Naive thymus-derived CD8-positive, alpha-beta T cell (primary cell): ENCODE data around the gene TPSAB1. TPM values are rescaled to one million over a fixed set of nuclear protein-coding genes. Genes with fewer than 3 reads are reported as not detected.
"Not testable (repeated sequence)": the region's sequence is repeated elsewhere in the genome, so short reads cannot be mapped to it uniquely, and the experiment has no call there.

Experiments
- ATAC-seq, 2 donors: fragments of 150-1000 bp; cut with Tn5 transposase in 1 of 2; sonication (Bioruptor Pico), chemical (Tn5 transposase) in 1 of 2; 1 replicate in 1 of 2; 2 replicates in 1 of 2; pipeline ENCODE4 v1.10.0; 2021; ENCODE audit warnings: mild to moderate bottlenecking in 2 of 2, moderate library complexity in 2 of 2
- POLR2A ChIA-PET: fragments of 350-600 bp; sonication (Branson Sonifier 250); formaldehyde crosslinking; loops from one replicate; lab custom pipeline; 2021; ENCODE audit warnings: antibody characterized with exemption; lab: Charles Lee
- DNase-seq, 10 donors: peaks; one replicate each; pipeline versions ENCODE4 v3.0.0 to v3.0.0-alpha.2; 2020 to 2022
- H3K27ac Mint-ChIP-seq, 10 donors: one replicate each; pipeline ENCODE4 v1.8.0; 2020 to 2022; ENCODE audit warnings: mild to moderate bottlenecking in 10 of 10, mixed read lengths in 10 of 10, moderate library complexity in 4 of 10, inconsistent platforms in 1 of 10
- H3K27me3 Mint-ChIP-seq, 5 donors: one replicate each; pipeline ENCODE4 v1.8.0; 2021 to 2022; ENCODE audit warnings: mixed read lengths in 5 of 5
- H3K36me3 Mint-ChIP-seq, 3 donors: one replicate each; pipeline ENCODE4 v1.8.0; 2020 to 2022; ENCODE audit warnings: mixed read lengths in 3 of 3, mild to moderate bottlenecking in 2 of 3, inconsistent platforms in 1 of 3
- H3K4me1 Mint-ChIP-seq, 4 donors: one replicate each; pipeline ENCODE4 v1.8.0; 2021 to 2022; ENCODE audit warnings: mixed read lengths in 4 of 4
- H3K4me3 Mint-ChIP-seq, 10 donors: one replicate each; pipeline ENCODE4 v1.8.0; 2020 to 2022; ENCODE audit warnings: mild to moderate bottlenecking in 10 of 10, mixed read lengths in 10 of 10, moderate library complexity in 6 of 10, inconsistent platforms in 1 of 10
- H3K9me3 Mint-ChIP-seq, 9 donors: one replicate each; pipeline ENCODE4 v1.8.0; 2020 to 2022; ENCODE audit warnings: mixed read lengths in 9 of 9, mild to moderate bottlenecking in 3 of 9, inconsistent platforms in 1 of 9, moderate library complexity in 1 of 9
- polyA plus RNA-seq, 3 donors: library from polyadenylated mRNA; unstranded; fragments of 300-500 nt; fragmentation: Illumina TruSeq; gene quantifications; one replicate each; pipeline ENCODE4 v1.2.3, GENCODE V29; 2021
- total RNA-seq, 8 experiments: library from RNA in 2 of 8; stranded (reverse) in 2 of 8; gene quantifications; one replicate each; pipeline ENCODE4 v1.2.3 and lab custom pipeline; 2021 to 2026

The TPSAB1 gene
- total RNA-seq, result not detected
- polyA plus RNA-seq, result not detected
- 0 reads per million in 6 experiments for total RNA-seq (lab: John Stamatoyannopoulos, UW)

- H3K27ac Mint-ChIP-seq, H3K4me3 Mint-ChIP-seq, H3K9me3 Mint-ChIP-seq, H3K4me1 Mint-ChIP-seq, POLR2A ChIA-PET, H3K36me3 Mint-ChIP-seq, ATAC-seq, H3K27me3 Mint-ChIP-seq: not testable (repeated sequence)
- peak in 1 of 10 donors; percentile 4 for DNase-seq
Measured at GRCh38 chr16:1240436-1240835, at the start of gene TPSAB1. Gene TPSAB1, plus strand, starts transcription at chr16:1240705. Its CDS starts 234 bp downstream, at chr16:1240939.

DNA sequence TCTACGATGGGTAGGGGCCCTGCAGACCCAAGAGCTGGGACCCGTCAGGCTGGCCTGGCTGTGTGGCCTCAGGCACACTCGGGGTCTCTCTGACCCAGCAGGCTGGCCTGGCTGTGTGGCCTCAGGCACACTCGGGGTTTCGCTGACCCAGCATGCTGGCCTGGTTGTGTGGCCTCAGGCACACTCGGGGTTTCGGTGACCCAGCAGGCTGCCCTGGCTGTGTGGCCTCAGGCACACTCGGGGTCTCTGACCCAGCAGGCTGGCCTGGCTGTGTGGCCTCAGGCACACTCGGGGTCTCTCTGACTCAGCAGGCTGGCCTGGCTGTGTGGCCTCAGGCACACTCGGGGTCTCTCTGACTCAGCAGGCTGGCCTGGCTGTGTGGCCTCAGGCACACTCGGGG is 49.7 kb upstream of the TPSAB1 start:
- H3K4me3 Mint-ChIP-seq, result not testable (repeated sequence)

DNA sequence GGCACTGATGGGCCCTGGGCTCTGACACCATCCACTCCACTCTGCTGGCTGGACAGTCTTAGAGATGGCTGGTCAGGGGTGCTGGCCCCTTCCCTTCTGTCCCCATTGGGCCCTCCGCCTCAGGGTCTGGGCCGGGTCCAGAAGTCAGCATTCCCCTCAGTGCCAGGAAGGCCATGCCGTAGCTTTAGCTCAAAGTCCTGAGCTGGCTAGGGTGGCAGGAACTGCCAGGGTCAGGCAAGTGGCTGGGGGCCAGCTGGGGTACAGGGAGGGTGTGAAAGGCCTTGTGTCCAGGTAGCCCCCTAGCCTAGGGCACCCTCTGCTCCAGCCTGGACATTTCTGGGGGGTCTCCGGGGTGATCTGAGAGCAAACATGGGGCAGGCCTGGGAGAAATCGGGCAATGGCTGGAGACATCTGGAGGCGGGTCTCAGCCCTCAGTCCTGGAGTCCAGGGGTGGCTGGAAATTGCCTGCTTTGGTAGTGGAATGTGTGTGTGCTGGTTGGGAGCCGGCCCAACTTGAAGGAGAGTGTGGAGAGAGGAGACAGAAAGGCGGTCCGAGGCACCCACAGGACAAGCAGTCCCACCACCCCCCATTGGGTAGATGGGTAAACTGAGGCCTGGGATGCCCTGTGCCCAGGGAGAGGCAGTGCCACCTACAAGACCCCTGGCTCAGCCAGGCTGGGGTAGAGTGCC is 48.0 kb upstream of the TPSAB1 start:
- H3K36me3 Mint-ChIP-seq, result no peaks in the 10 kb centered on the region
- no peak for DNase-seq
- H3K27ac Mint-ChIP-seq, result no peak overlapping the region
- no peak for ATAC-seq
- POLR2A ChIA-PET, result no interaction called here
- peaks cover 0 to 8% (median 3%) of the 10 kb centered on the region in 5 donors for H3K27me3 Mint-ChIP-seq
- no peaks in the 10 kb centered on the region for H3K9me3 Mint-ChIP-seq
- H3K4me3 Mint-ChIP-seq, result no peak overlapping the region
- H3K4me1 Mint-ChIP-seq, result peaks cover 0 to 12% (median 0%) of the 10 kb centered on the region in 4 donors

More for the DNA sequence above, 49.7 kb upstream of the TPSAB1 start:
- H3K9me3 Mint-ChIP-seq, H3K27ac Mint-ChIP-seq, H3K27me3 Mint-ChIP-seq, DNase-seq, POLR2A ChIA-PET, H3K4me1 Mint-ChIP-seq, H3K36me3 Mint-ChIP-seq, ATAC-seq: not testable (repeated sequence)

DNA sequence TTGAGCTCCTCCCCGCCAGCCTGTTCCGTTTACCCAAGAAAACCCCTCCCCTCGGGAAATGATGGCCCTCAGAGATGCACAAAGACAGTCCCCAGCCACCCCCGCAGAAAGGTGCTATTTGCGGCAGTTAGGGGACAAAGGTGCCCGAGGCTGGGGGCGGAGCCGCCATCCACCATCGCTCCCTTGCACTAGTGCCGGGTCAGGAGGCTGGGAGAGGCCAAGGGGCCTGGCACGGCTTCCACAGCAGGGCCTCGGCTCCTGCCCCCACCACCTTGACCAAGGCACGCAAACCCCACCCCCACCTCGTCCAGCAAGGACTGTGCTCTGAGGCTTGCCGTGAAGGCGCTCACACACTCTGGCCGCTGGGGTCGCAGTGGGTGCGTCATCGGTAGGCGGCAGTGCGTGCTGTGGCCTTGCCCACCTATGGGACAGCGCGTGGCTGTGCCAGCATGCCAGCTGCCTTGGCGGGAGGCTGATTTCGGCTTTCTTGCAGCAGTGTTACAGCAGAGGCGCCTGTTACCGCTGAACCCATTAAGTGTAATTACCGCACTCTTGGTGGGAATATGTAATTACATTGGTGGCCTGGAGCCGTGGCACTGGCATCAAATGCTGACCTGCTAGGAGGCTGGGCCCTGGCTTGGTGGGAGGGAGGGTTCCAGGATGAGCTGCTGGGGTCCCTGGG is 47.2 kb upstream of the TPSAB1 start:
- ATAC-seq, result no peak
- Mint-ChIP-seq H3K27ac (no peak overlapping the region), H3K9me3 (no peaks in the 10 kb centered on the region), H3K36me3 (no peaks in the 10 kb centered on the region), H3K4me3 (no peak overlapping the region), H3K4me1 (peaks cover 0 to 12% (median 0%) of the 10 kb centered on the region in 4 donors), H3K27me3 (peaks cover 0 to 4% (median 0%) of the 10 kb centered on the region in 5 donors)
- POLR2A ChIA-PET, result no interaction called here
- DNase-seq, result no peak

DNA sequence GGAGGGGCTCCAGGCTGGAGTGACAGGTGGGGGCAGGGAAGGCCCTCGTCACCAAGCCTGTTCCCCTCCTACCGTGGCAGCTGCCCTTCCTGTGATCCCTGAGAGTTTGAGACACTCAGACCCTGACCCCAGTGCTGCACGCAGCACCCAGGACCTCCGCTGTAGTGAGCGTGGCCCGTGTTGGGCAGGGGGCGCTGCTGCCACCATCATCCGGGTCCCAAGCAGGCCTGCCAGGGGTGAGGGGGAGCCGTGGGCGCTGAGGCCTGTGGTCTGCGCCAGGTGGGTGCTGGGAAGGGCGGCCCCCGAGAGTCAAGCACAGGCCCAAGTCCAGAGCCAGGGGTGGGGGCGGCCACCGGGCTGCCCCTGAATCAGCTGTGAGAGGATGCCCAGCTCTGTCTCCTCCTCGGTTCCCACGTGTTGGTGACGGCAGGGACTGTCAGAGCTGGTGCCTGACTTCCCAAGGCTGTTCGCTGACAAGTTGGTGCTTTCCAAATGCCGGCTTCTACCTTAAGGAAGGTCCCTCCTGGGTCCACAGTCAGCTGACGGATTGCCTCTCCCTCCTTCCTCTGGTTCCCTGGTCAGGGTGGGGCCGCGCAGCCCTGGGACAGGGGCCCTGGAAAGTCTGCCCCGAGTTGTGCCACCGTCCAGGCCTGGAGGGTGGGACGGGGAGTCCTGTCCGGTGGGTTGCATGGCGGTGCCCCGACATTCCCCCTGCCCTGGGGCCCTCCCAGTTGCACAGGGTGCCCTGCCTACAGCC is 46.5 kb upstream of the TPSAB1 start:
- no peak for ATAC-seq
- no peak for DNase-seq
- peaks cover 0 to 12% (median 0%) of the 10 kb centered on the region in 4 donors for H3K4me1 Mint-ChIP-seq
- H3K27ac Mint-ChIP-seq, result no peak overlapping the region
- no peaks in the 10 kb centered on the region for H3K36me3 Mint-ChIP-seq
- H3K4me3 Mint-ChIP-seq, result no peak overlapping the region
- POLR2A ChIA-PET, result no interaction called here
- H3K9me3 Mint-ChIP-seq, result no peaks in the 10 kb centered on the region
- peaks cover 0 to 1% (median 0%) of the 10 kb centered on the region in 5 donors for H3K27me3 Mint-ChIP-seq

- POLR2A ChIA-PET, result no interaction called here
- ATAC-seq, result peak; percentile 25 to 50
- peak in 6 of 10 donors; percentile 23 to 41 (median 30) for DNase-seq
Measured at GRCh38 chr16:1194665-1195392, 45.7 kb upstream of the TPSAB1 start.

GRCh38 chr16:1195393-1195666 is 45.2 kb upstream of the TPSAB1 start:
- POLR2A ChIA-PET, result no interaction called here
- ATAC-seq (no peak), DNase-seq (no peak)
- H3K27ac Mint-ChIP-seq, result no peak overlapping the region
- peaks cover 0 to 1% (median 0%) of the 10 kb centered on the region in 5 donors for H3K27me3 Mint-ChIP-seq
- no peak overlapping the region for H3K4me3 Mint-ChIP-seq
- H3K36me3 Mint-ChIP-seq, result no peaks in the 10 kb centered on the region
- peaks cover 0 to 16% (median 2%) of the 10 kb centered on the region in 4 donors for H3K4me1 Mint-ChIP-seq
- no peaks in the 10 kb centered on the region for H3K9me3 Mint-ChIP-seq

More at GRCh38 chr16:1194665-1195392, 45.7 kb upstream of the TPSAB1 start:
- H3K27ac Mint-ChIP-seq, result no peak overlapping the region
- peaks cover 0 to 14% (median 2%) of the 10 kb centered on the region in 4 donors for H3K4me1 Mint-ChIP-seq
- no peak overlapping the region for H3K4me3 Mint-ChIP-seq
- no peaks in the 10 kb centered on the region for H3K36me3 Mint-ChIP-seq
- peaks cover 0 to 1% (median 0%) of the 10 kb centered on the region in 5 donors for H3K27me3 Mint-ChIP-seq
- H3K9me3 Mint-ChIP-seq, result no peaks in the 10 kb centered on the region

GRCh38 chr16:1196494-1196893 is 44.0 kb upstream of the TPSAB1 start:
- H3K27ac Mint-ChIP-seq, result peak overlapping the region in 1 of 10 donors; percentile 14

DNA sequence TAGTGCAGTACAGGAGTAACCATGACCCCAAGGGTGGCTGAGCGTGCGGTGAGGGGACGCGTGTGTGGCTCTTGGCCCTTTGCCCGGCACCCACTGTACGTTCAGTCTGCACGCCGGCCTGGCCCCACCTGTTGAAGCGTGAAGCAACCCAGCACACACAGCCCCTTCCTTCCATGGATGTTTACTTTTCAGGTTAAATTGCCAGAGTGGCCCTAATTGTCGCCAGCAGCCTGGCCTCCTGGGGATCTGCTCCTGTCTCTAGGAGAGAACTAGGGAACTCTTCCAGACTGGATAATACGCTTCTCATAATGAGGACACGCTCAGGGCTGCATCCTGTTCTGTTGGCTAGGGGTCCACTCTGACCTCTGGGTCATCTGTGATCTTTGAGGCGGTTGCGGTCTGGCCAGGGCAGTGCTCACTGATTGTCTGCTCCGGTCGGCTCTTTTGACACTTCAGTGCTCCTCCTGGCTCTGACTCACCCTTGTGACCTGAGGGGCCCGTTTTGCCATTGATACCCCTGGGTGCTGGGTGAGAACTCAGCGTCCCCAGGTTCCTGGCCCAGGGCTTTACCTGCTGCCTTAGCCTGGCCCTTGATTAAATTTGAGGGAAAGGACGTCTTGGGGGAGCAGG is 43.2 kb upstream of the TPSAB1 start:
- POLR2A ChIA-PET, result no interaction called here
- no peak for ATAC-seq
- peaks cover 0 to 16% (median 2%) of the 10 kb centered on the region in 4 donors for H3K4me1 Mint-ChIP-seq

More at GRCh38 chr16:1196494-1196893, 44.0 kb upstream of the TPSAB1 start:
- H3K4me3 Mint-ChIP-seq, result no peak overlapping the region
- H3K27me3 Mint-ChIP-seq, result peaks cover 0 to 1% (median 0%) of the 10 kb centered on the region in 5 donors
- POLR2A ChIA-PET, result interaction anchor here (0.6 kb wide), 1 partner anchor 46 kb away, joined by 3 read pairs; no protein-coding TSS in a partner anchor
- H3K4me1 Mint-ChIP-seq, result peaks cover 0 to 16% (median 2%) of the 10 kb centered on the region in 4 donors
- no peak for ATAC-seq
- no peaks in the 10 kb centered on the region for H3K36me3 Mint-ChIP-seq
- no peaks in the 10 kb centered on the region for H3K9me3 Mint-ChIP-seq
- no peak for DNase-seq

DNA sequence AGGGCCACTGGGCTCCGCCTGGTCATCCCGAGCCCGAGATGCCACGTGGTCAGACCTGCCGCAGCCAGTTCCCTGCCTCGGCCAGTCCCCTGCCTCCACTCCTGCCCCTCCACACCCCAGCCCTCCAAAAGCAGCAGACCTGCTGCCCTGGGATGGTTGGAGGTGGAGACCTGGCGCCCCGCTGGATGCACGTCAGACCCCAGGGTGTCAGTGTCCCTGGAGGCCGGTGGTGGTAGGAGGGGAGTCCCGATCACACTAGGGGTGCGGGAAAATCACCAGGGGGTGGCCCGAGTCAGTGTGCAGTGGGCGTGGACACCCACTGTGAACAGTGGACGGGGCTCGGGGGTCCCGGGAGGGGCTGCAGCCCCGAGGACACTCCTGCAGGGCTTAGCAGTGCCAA is 42.3 kb upstream of the TPSAB1 start:
- Mint-ChIP-seq H3K36me3 (no peaks in the 10 kb centered on the region), H3K9me3 (no peaks in the 10 kb centered on the region), H3K4me3 (no peak overlapping the region), H3K27ac (no peak overlapping the region), H3K27me3 (no peaks in the 10 kb centered on the region), H3K4me1 (peaks cover 0 to 16% (median 2%) of the 10 kb centered on the region in 4 donors)
- DNase-seq (no peak), ATAC-seq (no peak)
- POLR2A ChIA-PET, result no interaction called here

More for the DNA sequence above, 43.2 kb upstream of the TPSAB1 start:
- H3K27ac Mint-ChIP-seq, result peak overlapping the region in 1 of 10 donors; percentile 47
- H3K4me3 Mint-ChIP-seq, result no peak overlapping the region
- peaks cover 0 to 1% (median 0%) of the 10 kb centered on the region in 5 donors for H3K27me3 Mint-ChIP-seq
- no peak for DNase-seq
- H3K9me3 Mint-ChIP-seq, result no peaks in the 10 kb centered on the region
- H3K36me3 Mint-ChIP-seq, result no peaks in the 10 kb centered on the region

DNA sequence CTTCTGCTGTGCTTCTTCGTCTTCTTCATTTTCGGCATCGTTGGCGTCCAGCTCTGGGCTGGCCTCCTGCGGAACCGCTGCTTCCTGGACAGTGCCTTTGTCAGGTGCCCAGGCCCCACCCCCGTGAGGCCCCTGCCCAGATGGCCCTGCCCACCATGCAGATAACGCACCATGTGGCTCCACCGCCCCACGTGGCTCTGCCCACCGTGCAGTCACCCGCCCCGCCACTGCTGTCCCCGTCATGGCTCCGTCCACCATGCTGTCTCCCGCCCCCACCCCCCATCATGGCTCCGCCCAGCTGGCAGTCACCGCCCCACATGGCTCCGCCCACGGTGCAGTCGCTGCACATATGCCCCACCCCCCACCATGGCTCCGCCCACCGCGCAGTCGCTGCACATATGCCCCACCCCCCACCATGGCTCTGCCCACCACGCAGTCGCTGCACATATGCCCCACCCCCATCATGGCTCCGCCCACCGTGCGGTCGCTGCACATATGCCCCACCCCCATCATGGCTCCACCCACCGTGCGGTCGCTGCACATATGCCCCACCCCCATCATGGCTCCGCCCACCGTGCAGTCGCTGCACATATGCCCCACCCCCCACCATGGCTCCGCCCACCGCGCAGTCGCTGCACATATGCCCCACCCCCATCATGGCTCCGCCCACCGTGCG is 41.7 kb upstream of the TPSAB1 start:
- not testable (repeated sequence) for H3K4me3 Mint-ChIP-seq, ATAC-seq, H3K9me3 Mint-ChIP-seq, H3K27me3 Mint-ChIP-seq, H3K36me3 Mint-ChIP-seq, H3K27ac Mint-ChIP-seq
- DNase-seq, result peak in 1 of 10 donors; percentile 32
- peaks cover 0 to 16% (median 2%) of the 10 kb centered on the region in 4 donors for H3K4me1 Mint-ChIP-seq
- POLR2A ChIA-PET, result interaction anchor here (0.6 kb wide), 1 partner anchor 191 kb away, joined by 4 read pairs; no protein-coding TSS in a partner anchor
